K562 (cell line): ENCODE measurements around the gene PPM1N. TPM values are rescaled to one million over a fixed set of nuclear protein-coding genes. Genes with fewer than 3 reads are reported as not detected.

Source experiments
- ATAC-seq: fragments of 200-7000 bp; cut with Tn5 transposase; 3 replicates; pipeline ENCODE4 v1.9.1; 2020; ENCODE audit warnings: moderate library complexity
- BruUV-seq: library from RNA; stranded (reverse); fragments of 400-500 nt; replicated peaks from 2 replicates; lab custom pipeline; 2021; lab: Mats Ljungman, UMichigan
- CTCF ChIA-PET: fragments of 300-600 bp; formaldehyde crosslinking; extraction: SDS; loops from one replicate; lab custom pipeline; 2021; ENCODE audit warnings: low intra/inter-chr PET ratio; lab: Yijun Ruan, JAX
- POLR2A ChIA-PET: fragments of 300-600, 350-650 bp; sonication (Branson Sonifier 250); formaldehyde crosslinking; extraction: SDS; loops from one replicate; lab custom pipeline; 2021; ENCODE audit warnings: antibody characterized with exemption, inconsistent platforms; lab: Yijun Ruan, JAX
- DNase-seq, 4 experiments: peaks; one replicate each; pipeline versions ENCODE4 v3.0.0 to v3.0.0-alpha.2; 2011 to 2018; ENCODE audit warnings: low spot score in 3 of 4, mixed read lengths in 3 of 4; ENCODE audit errors: extremely low read depth in 1 of 4
- FAIRE-seq: peaks from 2 replicates; lab custom pipeline; 2011; peaks lifted over from hg19 to GRCh38; lab: Jason Lieb, UNC
- H2AFZ ChIP-seq: 2 replicates; pipeline ENCODE4 v1.6.0; 2011; ENCODE audit warnings: low read depth, low read length, control low read depth, inconsistent platforms
- H3K27ac ChIP-seq: fragments of 200-600 bp; 3 replicates; pipeline ENCODE4 v1.8.0; 2011; ENCODE audit warnings: low read depth, mild to moderate bottlenecking, control low read depth, inconsistent platforms, low read length, moderate library complexity, mixed read lengths; ENCODE audit errors: extremely low read depth
- H3K27me3 ChIP-seq, 2 experiments: fragments of 300-600 bp in 1 of 2; 2 replicates in 1 of 2; 3 replicates in 1 of 2; pipeline versions ENCODE4 v1.6.0 to v1.8.0; 2011; ENCODE audit warnings: inconsistent platforms in 2 of 2, low read length in 2 of 2, mild to moderate bottlenecking in 1 of 2, mixed read lengths in 1 of 2, moderate library complexity in 1 of 2; ENCODE audit not compliant: control insufficient read depth in 2 of 2, insufficient read depth in 2 of 2
- H3K36me3 ChIP-seq: fragments of 300-600 bp; 3 replicates; pipeline ENCODE4 v1.8.0; 2011; ENCODE audit warnings: mild to moderate bottlenecking, low read length, inconsistent platforms; ENCODE audit not compliant: control insufficient read depth, insufficient read depth
- H3K4me1 ChIP-seq, 2 experiments: fragments of 200-600 bp in 1 of 2; replicated peaks in 1 of 2; 2 replicates in 1 of 2; 3 replicates in 1 of 2; pipeline versions ENCODE4 v1.5.1 to v1.8.0; 2011; ENCODE audit warnings: inconsistent platforms in 2 of 2, low read length in 2 of 2, mild to moderate bottlenecking in 1 of 2, mixed read lengths in 1 of 2, moderate library complexity in 1 of 2; ENCODE audit not compliant: control insufficient read depth in 2 of 2, insufficient read depth in 2 of 2
- H3K4me2 ChIP-seq: 2 replicates; pipeline ENCODE4 v1.6.1; 2011; ENCODE audit warnings: low read length, control low read depth, inconsistent platforms, mixed read lengths; ENCODE audit not compliant: insufficient read depth
- H3K4me3 ChIP-seq: fragments of 200-600 bp; sonication (generic), shearing (Covaris generic); 2 replicates; pipeline ENCODE4 v1.5.1; 2016; ENCODE audit warnings: control low read depth, inconsistent platforms
- H3K79me2 ChIP-seq: fragments of 200-600 bp; 3 replicates; pipeline ENCODE4 v1.8.0; 2011; ENCODE audit warnings: low read length, inconsistent platforms; ENCODE audit not compliant: control insufficient read depth, insufficient read depth
- H3K9ac ChIP-seq, 2 experiments: 2 replicates each; pipeline versions ENCODE4 v1.6.0 to v1.6.1; 2011; ENCODE audit warnings: low read depth in 2 of 2, low read length in 2 of 2, control low read depth in 1 of 2, inconsistent platforms in 1 of 2, mild to moderate bottlenecking in 1 of 2, mixed read lengths in 1 of 2; ENCODE audit not compliant: insufficient read depth in 1 of 2
- H3K9me1 ChIP-seq: one replicate; pipeline ENCODE4 v1.6.0; 2011; ENCODE audit warnings: inconsistent platforms, mild to moderate bottlenecking, low read length, moderate library complexity; ENCODE audit not compliant: control insufficient read depth, insufficient read depth
- H3K9me3 ChIP-seq: replicated peaks from 2 replicates; pipeline ENCODE4 v1.5.1; 2011; ENCODE audit warnings: low read depth, low read length, inconsistent platforms; ENCODE audit not compliant: control insufficient read depth, insufficient read depth
- H4K20me1 ChIP-seq: replicated peaks from 2 replicates; pipeline ENCODE4 v1.6.1; 2011; ENCODE audit warnings: low read length, inconsistent platforms, mixed read lengths; ENCODE audit not compliant: control insufficient read depth, insufficient read depth
- BCOR ChIP-seq: fragments of 450-650 bp; IDR thresholded peaks from 2 replicates; pipeline ENCODE4 v1.6.1; 2016
- KDM1A ChIP-seq, 2 experiments: fragments of 450-650 bp; IDR thresholded peaks; 2 replicates each; pipeline ENCODE4 v1.6.1; 2016; ENCODE audit warnings: mild to moderate bottlenecking in 2 of 2
- POLR2AphosphoS5 ChIP-seq: IDR thresholded peaks from 2 replicates; pipeline ENCODE4 v1.6.1; 2011; ENCODE audit warnings: mild to moderate bottlenecking, low read depth, low read length, moderate library complexity; ENCODE audit not compliant: control insufficient read depth, insufficient read depth
- RCOR1 ChIP-seq, 2 experiments: IDR thresholded peaks; 2 replicates each; pipeline ENCODE4 v1.6.1; 2012; ENCODE audit warnings: low read depth in 2 of 2, low read length in 2 of 2, borderline replicate concordance in 1 of 2, improper control_type of control experiment in 1 of 2
- SMARCA5 ChIP-seq: fragments of 450-650 bp; IDR thresholded peaks from 2 replicates; pipeline ENCODE4 v1.6.1; 2016
- THRAP3 ChIP-seq: fragments of 450-650 bp; IDR thresholded peaks from 2 replicates; pipeline ENCODE4 v1.6.1; 2016; ENCODE audit warnings: mild to moderate bottlenecking, inconsistent platforms, borderline replicate concordance
- ZFP36 ChIP-seq: fragments of 150-350 bp; IDR thresholded peaks from 2 replicates; pipeline ENCODE4 v1.6.1; 2018; ENCODE audit warnings: low read length, low read depth; ENCODE audit not compliant: partially characterized antibody
- ZNF121 ChIP-seq: sonication (generic); formaldehyde crosslinking; conservative IDR thresholded peaks from 2 replicates; pipeline ENCODE4 v1.8.0; 2022; ENCODE audit warnings: missing genetic modification reagents
- ZNF239 ChIP-seq: fragments of 250-450 bp; sonication (Bioruptor Pico); IDR thresholded peaks from 2 replicates; pipeline ENCODE4 v1.4.0; 2020; ENCODE audit warnings: mild to moderate bottlenecking
- ZNF316 ChIP-seq: fragments of 450-650 bp; IDR thresholded peaks from 2 replicates; pipeline ENCODE4 v1.6.1; 2016
- ZNF384 ChIP-seq: IDR thresholded peaks from 2 replicates; pipeline ENCODE4 v1.6.1; 2012; ENCODE audit warnings: low read depth, low read length, improper control_type of control experiment
- ZNF830 ChIP-seq: fragments of 250-450 bp; sonication (Bioruptor Pico); IDR thresholded peaks from 2 replicates; pipeline ENCODE4 v1.5.0; 2021; ENCODE audit warnings: mild to moderate bottlenecking
- WGBS: fragments of 100-300 bp; shearing (Covaris generic); methylation state at CpG from one replicate; pipeline ENCODE4 v1.1.6; 2016; ENCODE audit warnings: low coverage, mixed read lengths; ENCODE audit not compliant: insufficient coverage; ENCODE audit errors: missing lambda C conversion rate; 5-methylcytosine and 5-hydroxymethylcytosine counted together
- in situ Hi-C: fragments of 300-500 bp; cut with MboI; formaldehyde crosslinking; loops from 4 replicates; pipeline ENCODE4 v1.15.0; 2018; ENCODE audit warnings: inconsistent platforms, mixed read lengths
- intact Hi-C: fragments of 100-400 bp; cut with micrococcal nuclease; formaldehyde crosslinking; loops from 2 replicates; pipeline ENCODE4 v1.14.2; 2022
- polyA plus RNA-seq, 8 experiments: library from polyadenylated mRNA; depleted of rRNA in 4 of 8; stranded (reverse) in 5 of 8; unstranded in 3 of 8; fragments of >200 nt; fragmentation: Nextera tagmentation in 2 of 8; fragmentation: Illumina TruSeq in 1 of 8; extraction: Ambion mirVana in 2 of 8; extraction: Trizol in 1 of 8; gene quantifications; 2 replicates each; pipeline versions ENCODE4 v1.2.1 to v1.2.3, GENCODE V29; 2011 to 2014; ENCODE audit warnings: inconsistent platforms in 1 of 8, missing spikeins in 1 of 8
- total RNA-seq, 7 experiments: library from RNA; depleted of rRNA in 6 of 7; stranded (reverse); fragments of >200 nt in 6 of 7; fragmentation: Illumina TruSeq in 2 of 7; extraction: Trizol in 2 of 7; gene quantifications; 2 replicates each; pipeline versions ENCODE4 v1.2.1 to v1.2.3, GENCODE V29; 2011 to 2021; ENCODE audit warnings: low replicate concordance in 1 of 7

Gene PPM1N
- total and polyA plus RNA-seq, 9 of the 15 experiments (the other 6 are each of a cell fraction or from before 2014, with no cell fraction given) = 4.5 to 15.6 (median 8.7) TPM

DNA sequence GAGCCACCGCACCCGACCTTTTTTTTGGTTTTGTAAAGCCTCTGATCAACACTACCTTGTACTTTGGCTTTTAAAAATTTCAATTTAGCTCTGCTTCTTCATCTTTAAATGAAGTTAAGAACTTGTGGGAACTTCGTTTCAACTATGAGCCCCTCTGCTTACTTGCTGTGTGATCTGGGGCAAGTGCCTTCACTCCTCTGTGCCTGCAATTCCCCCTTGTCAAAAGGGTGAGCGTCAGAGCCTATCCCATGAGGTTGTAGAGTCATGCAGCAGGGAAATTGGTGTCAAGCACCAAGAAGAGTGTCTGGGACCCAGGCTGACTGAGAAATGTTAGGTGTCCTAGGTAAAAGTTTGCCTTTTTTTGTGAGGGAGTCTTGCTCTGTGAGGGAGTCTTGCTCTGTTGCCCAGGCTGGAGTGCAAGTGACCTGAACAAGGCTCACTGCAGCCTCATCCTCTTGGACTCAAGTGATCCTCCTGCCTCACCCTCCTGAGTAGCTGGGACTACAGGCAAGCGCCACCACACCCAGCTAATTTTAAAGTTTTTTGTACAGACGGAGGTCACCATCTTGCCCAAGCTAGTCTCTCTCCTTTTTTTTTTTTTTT, 14.7 kb downstream of the PPM1N start:
- H3K4me2 ChIP-seq = peak overlapping the region; percentile 21
- H3K27ac ChIP-seq = peak overlapping the region; percentile 6; the same call in 1 of the 3 replicates
- peak overlapping the region; percentile 10 to 65; a peak in 1 of 4 replicates for H3K9ac ChIP-seq
- intact Hi-C loops = no loop called here
- peaks cover 80% of the 10 kb centered on the region for H3K36me3 ChIP-seq
- no peaks in the 10 kb centered on the region for H3K9me1 ChIP-seq
- ChIA-PET POLR2A (no interaction called here), CTCF (no interaction called here)
- H2AFZ ChIP-seq = no peak overlapping the region
- H4K20me1 ChIP-seq = peaks cover 5% of the 10 kb centered on the region; the same call in 1 of the 2 replicates
- in situ Hi-C loops = no loop called here
- no TSS peak for BruUV-seq
- H3K9me3 ChIP-seq = no peaks in the 10 kb centered on the region
- TF ChIP-seq BCOR (peak; percentile 68), ZNF121 (peak; percentile 96), ZNF384 (0 out of 2 replicates have a peak, but pooled peaks have one; percentile 12), POLR2AphosphoS5 (no peak), ZNF830 (CRISPR knock-in tag) (no peak), ZNF239 (CRISPR knock-in tag) (peak; percentile 97), KDM1A (IDR thresholded peaks at IDR 0.05) (0 out of 4 replicates have a peak, but pooled peaks of 1 of the 2 experiments have one; percentile 20), THRAP3 (no peak), RCOR1 (IDR thresholded peaks at IDR 0.05; ENCODE audit: borderline replicate concordance in 1 of 2, low read depth in 2 of 2, low read length in 2 of 2) (0 out of 4 replicates have a peak, but pooled peaks of 1 of the 2 experiments have one; percentile 4), ZNF316 (no peak), SMARCA5 (peak; percentile 68; the same call in 1 of the 2 replicates), ZFP36 (peak; percentile 54)
- H3K4me3 ChIP-seq = no peak overlapping the region
- H3K4me1 ChIP-seq = peaks cover 50 to 62% of the 10 kb centered on the region in 2 experiments
- WGBS = 75% methylated on average over 6 of the region's 6 CpGs
- no peak for DNase-seq
- ATAC-seq = no peak
- no peaks in the 10 kb centered on the region for H3K27me3 ChIP-seq
- H3K79me2 ChIP-seq = peaks cover 94% of the 10 kb centered on the region
- no peak for FAIRE-seq
